ENCODE measurements around the gene SP140. TPM values are rescaled to one million over a fixed set of nuclear protein-coding genes. Genes with fewer than 3 reads are reported as not detected.

Gene SP140
- total and polyA plus RNA-seq, 10 of the 15 experiments (the other 5 are each of a cell fraction or from before 2014, with no cell fraction given): 61.7 to 164 (median 90.7) TPM

DNA sequence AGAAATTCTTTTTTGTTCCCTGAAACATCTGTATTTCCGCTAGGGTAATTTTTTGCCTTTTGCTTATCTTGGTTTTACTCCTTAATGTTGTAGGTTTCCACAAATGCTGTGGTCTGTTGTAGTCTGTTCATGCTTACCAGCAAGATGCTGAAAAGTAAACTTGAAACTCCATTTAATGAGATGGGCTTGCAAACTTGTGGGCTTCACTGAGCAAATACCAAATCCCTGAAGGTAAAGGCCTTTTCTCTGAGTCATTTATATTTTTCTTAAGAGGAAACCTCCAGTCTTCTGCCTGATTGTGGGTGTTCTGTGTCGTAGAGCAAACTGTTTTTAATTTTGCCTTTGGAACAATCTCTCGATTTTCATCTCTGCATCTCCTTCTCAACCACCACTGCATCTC lies 9.3 kb downstream of the SP140 start (continued):
- TF ChIP-seq BRCA1 (IDR thresholded peaks at IDR 0.05; ENCODE audit: low read depth, low read length) (no peak), NRF1 (conservative IDR thresholded peaks at IDR 0.05; ENCODE audit: low read depth, low read length) (no peak), RAD21 (IDR thresholded peaks at IDR 0.05; ENCODE audit: insufficient read depth, low read depth, low read length) (no peak), BCL11A (IDR thresholded peaks at IDR 0.05; ENCODE audit: low read depth, low read length) (peak; percentile 92), CEBPZ (IDR thresholded peaks at IDR 0.05; ENCODE audit: low read depth, low read length) (no peak), NR2C1 (IDR thresholded peaks at IDR 0.05) (no peak), NFIC (IDR thresholded peaks at IDR 0.05; ENCODE audit: low read depth, low read length) (peak; percentile 87), BHLHE40 (IDR thresholded peaks at IDR 0.05; ENCODE audit: borderline replicate concordance in 1 of 2, low read depth in 2 of 2, low read length in 1 of 2) (peak in 1 of 2 experiments; percentile 11; a peak in 1 of 4 replicates), ELK1 (IDR thresholded peaks at IDR 0.05; ENCODE audit: low read depth, low read length) (no peak), PRDM15 (CRISPR knock-in tag; IDR thresholded peaks at IDR 0.05) (no peak), SKIL (IDR thresholded peaks at IDR 0.05; ENCODE audit: low read depth, poor library complexity, severe bottlenecking) (peak; percentile 67), RB1 (IDR thresholded peaks at IDR 0.05; ENCODE audit: borderline replicate concordance) (no peak)
- TF ChIP-seq, protein P1, sequence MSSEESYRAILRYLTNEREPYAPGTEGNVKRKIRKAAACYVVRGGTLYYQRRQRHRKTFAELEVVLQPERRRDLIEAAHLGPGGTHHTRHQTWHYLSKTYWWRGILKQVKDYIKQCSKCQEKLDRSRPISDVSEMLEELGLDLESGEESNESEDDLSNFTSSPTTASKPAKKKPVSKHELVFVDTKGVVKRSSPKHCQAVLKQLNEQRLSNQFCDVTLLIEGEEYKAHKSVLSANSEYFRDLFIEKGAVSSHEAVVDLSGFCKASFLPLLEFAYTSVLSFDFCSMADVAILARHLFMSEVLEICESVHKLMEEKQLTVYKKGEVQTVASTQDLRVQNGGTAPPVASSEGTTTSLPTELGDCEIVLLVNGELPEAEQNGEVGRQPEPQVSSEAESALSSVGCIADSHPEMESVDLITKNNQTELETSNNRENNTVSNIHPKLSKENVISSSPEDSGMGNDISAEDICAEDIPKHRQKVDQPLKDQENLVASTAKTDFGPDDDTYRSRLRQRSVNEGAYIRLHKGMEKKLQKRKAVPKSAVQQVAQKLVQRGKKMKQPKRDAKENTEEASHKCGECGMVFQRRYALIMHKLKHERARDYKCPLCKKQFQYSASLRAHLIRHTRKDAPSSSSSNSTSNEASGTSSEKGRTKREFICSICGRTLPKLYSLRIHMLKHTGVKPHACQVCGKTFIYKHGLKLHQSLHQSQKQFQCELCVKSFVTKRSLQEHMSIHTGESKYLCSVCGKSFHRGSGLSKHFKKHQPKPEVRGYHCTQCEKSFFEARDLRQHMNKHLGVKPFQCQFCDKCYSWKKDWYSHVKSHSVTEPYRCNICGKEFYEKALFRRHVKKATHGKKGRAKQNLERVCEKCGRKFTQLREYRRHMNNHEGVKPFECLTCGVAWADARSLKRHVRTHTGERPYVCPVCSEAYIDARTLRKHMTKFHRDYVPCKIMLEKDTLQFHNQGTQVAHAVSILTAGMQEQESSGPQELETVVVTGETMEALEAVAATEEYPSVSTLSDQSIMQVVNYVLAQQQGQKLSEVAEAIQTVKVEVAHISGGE (CRISPR knock-in tag; IDR thresholded peaks at IDR 0.05): no peak
- TF ChIP-seq, protein P2, sequence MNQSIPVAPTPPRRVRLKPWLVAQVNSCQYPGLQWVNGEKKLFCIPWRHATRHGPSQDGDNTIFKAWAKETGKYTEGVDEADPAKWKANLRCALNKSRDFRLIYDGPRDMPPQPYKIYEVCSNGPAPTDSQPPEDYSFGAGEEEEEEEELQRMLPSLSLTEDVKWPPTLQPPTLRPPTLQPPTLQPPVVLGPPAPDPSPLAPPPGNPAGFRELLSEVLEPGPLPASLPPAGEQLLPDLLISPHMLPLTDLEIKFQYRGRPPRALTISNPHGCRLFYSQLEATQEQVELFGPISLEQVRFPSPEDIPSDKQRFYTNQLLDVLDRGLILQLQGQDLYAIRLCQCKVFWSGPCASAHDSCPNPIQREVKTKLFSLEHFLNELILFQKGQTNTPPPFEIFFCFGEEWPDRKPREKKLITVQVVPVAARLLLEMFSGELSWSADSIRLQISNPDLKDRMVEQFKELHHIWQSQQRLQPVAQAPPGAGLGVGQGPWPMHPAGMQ (IDR thresholded peaks at IDR 0.05; ENCODE audit: borderline replicate concordance): no peak

All from GM12878 (cell line).